C4-2B (cell line): ENCODE results near the gene CHKB.

Source experiments
- CTCF ChIP-seq: fragments of 450-650 bp; conservative IDR thresholded peaks from 2 replicates; pipeline ENCODE4 v1.5.1; 2017; ENCODE audit warnings: mild to moderate bottlenecking
- ZFX ChIP-seq: fragments of 450-650 bp; IDR thresholded peaks from 2 replicates; pipeline ENCODE4 v1.6.1; 2017

- TF ChIP-seq CTCF = no peak
- TF ChIP-seq ZFX = no peak
These were observed 19.2 kb upstream of the CHKB start for GRCh38 chr22:50601669-50602337.
